OCI-LY3 (cell line): ENCODE results near the gene CYFIP2.

Source experiments
- CTCF ChIP-seq: fragments of 200-600, 300-600 bp; sonication (generic); IDR thresholded peaks from 2 replicates; pipeline ENCODE4 v1.5.1; 2014; ENCODE audit warnings: antibody characterized with exemption, low read length, low read depth
- EZH2phosphoT487 ChIP-seq: fragments of 200-600 bp; shearing (Covaris generic); IDR thresholded peaks from 2 replicates; pipeline ENCODE4 v1.6.1; 2018; ENCODE audit warnings: antibody characterized with exemption, mixed run types, low read depth

- TF ChIP-seq CTCF (no peak), EZH2phosphoT487 (no peak)
Measured at GRCh38 chr5:157230610-157231009, 35.3 kb upstream of the CYFIP2 start.
